ENCODE data around the gene ZBTB18.

ZBTB18 gene

DNA sequence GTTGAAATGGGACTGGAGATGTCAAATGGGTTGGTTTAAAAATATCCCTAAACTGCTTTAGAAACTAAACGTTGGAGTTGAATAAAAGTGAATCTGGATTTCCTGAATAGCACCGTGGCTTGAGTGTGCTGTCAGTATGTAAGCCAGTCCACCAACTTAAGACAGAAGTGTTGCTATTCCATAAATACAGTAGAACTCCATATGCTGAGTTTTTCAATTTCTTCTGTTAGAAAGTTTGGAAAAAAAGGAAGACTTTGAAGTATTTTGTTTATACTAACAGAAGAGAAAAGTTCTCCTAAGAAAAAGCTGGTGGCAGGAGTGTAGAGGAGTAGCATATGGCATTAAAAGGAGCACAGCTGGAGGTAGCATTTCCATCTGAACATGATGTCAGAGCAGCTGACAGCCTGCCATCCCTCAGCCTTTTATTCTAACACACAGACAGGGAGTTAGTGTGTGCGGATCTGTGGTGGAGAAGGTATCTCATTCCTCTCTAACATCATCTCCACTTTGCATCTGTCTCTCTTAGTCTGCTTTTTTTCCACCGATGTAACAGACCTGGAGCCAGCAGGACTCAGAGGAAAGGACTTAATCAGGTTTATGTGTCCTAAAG, at the start of gene ZBTB18:
Gene ZBTB18, plus strand, starts transcription at position 449 of the 610 bp plus-strand sequence. Its CDS starts 149 bp downstream, at position 598.
- DNase-seq (ENCODE audit: low spot score): no peak
- in situ Hi-C loops (cut with MboI; ENCODE audit: low pct_unique_long_range_greater_than_20kb, low sequenced_read_pairs, unreplicated experiment): no loop called here
- no peak for TF ChIP-seq CTCF (IDR thresholded peaks at IDR 0.05; ENCODE audit: extremely low read depth, insufficient read depth, missing control alignments)

- no peak for DNase-seq (ENCODE audit: low spot score)
- no peak for TF ChIP-seq CTCF (IDR thresholded peaks at IDR 0.05; ENCODE audit: extremely low read depth, insufficient read depth, missing control alignments)
- in situ Hi-C loops (cut with MboI; ENCODE audit: low pct_unique_long_range_greater_than_20kb, low sequenced_read_pairs, unreplicated experiment): no loop called here
Measured at GRCh38 chr1:244002721-244003120, 48.4 kb upstream of the ZBTB18 start.

- in situ Hi-C loops (cut with MboI; ENCODE audit: low pct_unique_long_range_greater_than_20kb, low sequenced_read_pairs, unreplicated experiment): no loop called here
- no peak for TF ChIP-seq CTCF (IDR thresholded peaks at IDR 0.05; ENCODE audit: extremely low read depth, insufficient read depth, missing control alignments)
- DNase-seq (ENCODE audit: low spot score): no peak
Measured at GRCh38 chr1:244005455-244005854, 45.6 kb upstream of the ZBTB18 start.

DNA sequence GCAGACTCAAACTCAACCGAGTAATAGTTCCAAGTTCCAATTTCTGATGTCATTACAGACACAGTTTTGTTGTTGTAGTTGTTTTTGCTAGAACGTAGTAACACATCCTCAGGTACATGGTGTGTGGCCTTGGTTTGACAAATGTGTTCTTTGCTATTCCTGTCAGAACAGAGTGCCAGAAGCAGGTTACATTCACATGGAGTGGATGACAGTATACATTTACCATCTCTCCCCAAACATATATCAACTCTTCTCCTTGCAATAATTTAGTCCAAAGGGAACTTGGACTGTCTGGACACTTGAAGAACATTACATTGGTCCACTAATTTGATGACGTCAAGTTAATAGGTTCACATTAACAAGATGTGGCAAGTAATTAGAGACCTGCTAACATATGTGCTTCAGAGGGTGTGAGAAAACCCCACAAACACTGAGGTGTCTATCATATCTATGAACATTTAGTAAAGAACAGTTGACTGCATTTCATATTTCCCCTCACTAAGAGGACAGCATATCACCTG, 44.6 kb upstream of the ZBTB18 start:
- in situ Hi-C loops (cut with MboI; ENCODE audit: low pct_unique_long_range_greater_than_20kb, low sequenced_read_pairs, unreplicated experiment): no loop called here
- no peak for DNase-seq (ENCODE audit: low spot score)
- no peak for TF ChIP-seq CTCF (IDR thresholded peaks at IDR 0.05; ENCODE audit: extremely low read depth, insufficient read depth, missing control alignments)

GRCh38 chr1:244006961-244007360, 44.1 kb upstream of the ZBTB18 start:
- in situ Hi-C loops (cut with MboI; ENCODE audit: low pct_unique_long_range_greater_than_20kb, low sequenced_read_pairs, unreplicated experiment): no loop called here
- no peak for TF ChIP-seq CTCF (IDR thresholded peaks at IDR 0.05; ENCODE audit: extremely low read depth, insufficient read depth, missing control alignments)
- no peak for DNase-seq (ENCODE audit: low spot score)

DNA sequence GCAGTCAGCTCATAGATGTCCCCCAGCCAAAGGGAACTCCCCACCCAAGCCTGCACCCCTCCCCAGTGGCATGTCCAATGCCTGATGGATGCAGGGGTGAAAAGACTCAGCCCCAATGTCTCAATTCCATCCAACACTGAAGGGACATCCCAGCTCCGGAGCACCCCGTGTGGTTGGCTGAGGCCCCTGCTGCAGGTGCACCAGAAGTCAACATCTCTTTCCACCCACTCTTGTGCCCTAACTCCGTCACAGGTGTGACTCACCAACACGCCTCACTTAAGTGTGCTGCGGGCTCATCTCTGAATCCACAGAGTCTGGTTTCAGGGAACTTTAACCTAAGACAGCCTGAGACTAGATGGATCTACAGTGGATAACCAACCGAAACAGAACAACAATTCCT, 40.9 kb upstream of the ZBTB18 start:
- no peak for DNase-seq (ENCODE audit: low spot score)
- in situ Hi-C loops (cut with MboI; ENCODE audit: low pct_unique_long_range_greater_than_20kb, low sequenced_read_pairs, unreplicated experiment): no loop called here
- no peak for TF ChIP-seq CTCF (IDR thresholded peaks at IDR 0.05; ENCODE audit: extremely low read depth, insufficient read depth, missing control alignments)
